Measurements from ENCODE around the gene LRRC14B.

The LRRC14B gene

GRCh38 chr5:191036-191948 lies at the start of gene LRRC14B:
LRRC14B (plus strand) TSS chr5:191495; CDS start chr5:191539, 44 bp downstream.
- DNase-seq = peak; percentile 31

DNA sequence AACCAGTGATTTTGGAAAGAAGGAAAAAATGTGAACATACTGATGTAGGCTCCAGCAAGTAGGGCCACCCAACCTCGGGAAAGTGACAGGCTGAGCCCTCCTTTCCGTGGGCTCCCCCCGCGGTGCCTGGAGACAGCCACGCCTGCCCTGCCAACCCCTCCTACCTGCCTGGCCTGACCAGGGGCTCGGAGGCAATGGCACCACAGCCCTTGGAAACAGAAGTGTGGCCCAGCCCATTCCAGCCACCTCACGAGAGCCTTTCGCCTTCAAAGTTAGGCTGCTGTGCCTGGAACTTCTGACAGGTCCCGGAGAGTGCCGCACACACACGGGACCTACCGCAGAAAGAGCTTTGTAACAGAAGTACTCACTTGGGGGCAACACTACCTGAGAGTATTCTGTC lies 49.5 kb upstream of the LRRC14B start:
- no peak for DNase-seq

GRCh38 chr5:142246-142810 lies 49.0 kb upstream of the LRRC14B start:
- DNase-seq = no peak

DNA sequence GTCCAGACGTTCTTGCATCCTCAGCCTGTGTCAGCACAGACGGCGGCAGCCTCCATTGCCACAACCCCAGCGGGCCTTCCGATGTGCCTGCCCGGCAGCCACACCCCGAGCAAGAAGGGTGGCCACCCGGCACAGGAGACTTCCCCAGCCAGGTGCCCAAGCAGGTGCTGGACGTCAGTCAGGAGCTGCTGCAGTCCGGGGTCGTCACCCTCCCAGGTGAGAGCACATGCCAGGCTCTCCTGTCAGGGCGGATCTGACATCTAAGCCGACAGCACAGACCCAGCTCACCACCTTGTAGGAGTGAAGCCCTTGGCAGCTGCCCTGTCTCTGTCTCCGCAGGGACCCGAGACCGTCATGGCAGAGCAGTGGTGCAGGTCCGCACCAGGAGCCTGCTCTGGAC lies 48.3 kb upstream of the LRRC14B start:
- no peak for DNase-seq

DNA sequence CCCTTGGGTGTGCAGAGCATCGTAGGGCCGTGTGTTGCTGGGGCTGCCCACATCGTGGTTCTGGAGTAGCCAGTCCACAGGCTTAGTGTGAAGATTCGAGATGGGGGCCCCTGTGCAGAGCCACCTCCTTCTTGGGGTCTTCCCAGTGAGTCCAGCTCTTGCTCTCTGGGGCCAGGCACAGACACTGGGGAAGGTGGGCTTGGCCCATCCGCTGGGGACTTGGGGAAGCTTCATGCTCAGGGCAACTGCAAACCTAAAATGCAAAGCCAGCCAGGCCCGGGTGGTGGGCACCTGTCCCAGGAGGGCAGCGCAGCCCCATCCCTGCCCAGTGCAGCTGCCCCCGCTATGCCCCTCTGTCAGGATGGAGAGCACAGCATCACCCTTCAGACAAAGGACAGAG lies 46.4 kb upstream of the LRRC14B start:
- DNase-seq = no peak

GRCh38 chr5:145585-146323 lies 45.5 kb upstream of the LRRC14B start:
- no peak for DNase-seq

DNA sequence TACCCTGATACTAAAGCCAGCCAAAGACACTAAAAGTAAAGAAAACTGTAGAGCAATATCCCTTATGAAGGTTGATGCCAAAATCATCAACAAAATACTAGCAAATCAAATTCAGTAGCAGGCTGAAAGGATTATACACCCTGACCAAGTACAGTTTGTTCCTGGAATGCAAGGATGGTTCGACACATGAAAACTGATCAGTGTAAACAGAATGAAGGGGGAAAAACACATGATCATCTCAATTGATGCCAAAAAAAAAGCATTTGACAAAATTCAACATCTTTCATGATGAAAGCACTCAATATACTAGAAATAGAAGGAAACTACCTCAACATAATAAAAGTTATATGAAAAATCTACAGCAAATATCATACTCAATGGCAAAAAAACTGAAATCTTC lies 43.5 kb upstream of the LRRC14B start:
- no peak for DNase-seq

DNA sequence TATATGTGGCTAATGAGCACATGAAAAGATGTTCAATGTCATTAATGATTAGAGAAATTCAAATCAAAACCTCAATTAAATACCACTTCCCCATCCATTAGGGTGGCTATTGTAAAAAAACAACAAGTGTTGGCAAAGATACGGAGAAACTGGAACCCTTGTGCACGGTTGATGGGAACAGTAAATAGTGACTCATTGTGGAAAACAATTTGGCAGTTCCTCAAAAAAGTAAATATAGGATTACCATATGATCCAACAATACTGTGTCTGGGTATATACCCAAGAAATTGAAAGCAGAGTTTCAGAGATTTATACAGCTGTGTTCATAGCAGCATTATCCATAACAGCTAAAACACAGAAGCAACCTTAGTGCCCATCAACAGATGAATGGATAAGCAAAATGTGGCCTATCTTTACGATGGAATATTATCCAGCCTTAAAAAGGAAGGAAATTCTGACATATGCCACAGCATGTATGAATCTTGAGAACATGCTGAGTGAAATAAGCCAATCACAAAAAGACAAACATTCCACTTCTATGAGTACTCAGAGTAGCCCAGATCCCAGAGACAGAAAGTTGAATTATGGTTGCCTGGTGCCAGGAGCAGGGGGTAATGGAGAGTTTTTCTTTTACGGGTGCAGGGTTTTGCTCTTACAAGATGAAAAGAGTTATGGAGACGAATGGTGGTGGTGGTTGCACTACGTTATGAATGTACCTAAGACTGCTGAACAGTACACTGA lies 41.4 kb upstream of the LRRC14B start:
- peak; percentile 32 for DNase-seq

GRCh38 chr5:150746-151145 lies 40.5 kb upstream of the LRRC14B start:
- no peak for DNase-seq

DNA sequence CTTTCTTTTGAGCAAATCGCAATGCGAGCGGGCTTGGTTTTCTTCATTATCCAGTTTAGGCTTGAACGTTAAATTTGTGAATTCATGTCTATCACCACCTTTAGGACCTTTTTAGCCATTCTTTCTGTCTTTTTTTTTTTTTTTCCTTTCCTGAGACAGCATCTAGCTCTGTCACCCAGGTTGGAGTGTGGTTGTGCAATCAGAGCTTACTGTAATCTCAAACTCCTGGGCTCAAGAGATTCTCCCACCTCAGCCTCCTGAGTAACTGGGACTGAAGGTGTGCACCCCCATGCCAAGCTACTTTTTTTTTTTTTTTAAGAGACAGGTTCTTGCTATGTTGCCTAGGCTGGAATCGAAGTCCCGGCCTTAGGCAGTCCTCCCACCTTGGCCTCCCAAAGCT lies 39.2 kb upstream of the LRRC14B start:
- DNase-seq = no peak

GRCh38 chr5:153256-153655 lies 38.0 kb upstream of the LRRC14B start:
- DNase-seq = no peak

DNA sequence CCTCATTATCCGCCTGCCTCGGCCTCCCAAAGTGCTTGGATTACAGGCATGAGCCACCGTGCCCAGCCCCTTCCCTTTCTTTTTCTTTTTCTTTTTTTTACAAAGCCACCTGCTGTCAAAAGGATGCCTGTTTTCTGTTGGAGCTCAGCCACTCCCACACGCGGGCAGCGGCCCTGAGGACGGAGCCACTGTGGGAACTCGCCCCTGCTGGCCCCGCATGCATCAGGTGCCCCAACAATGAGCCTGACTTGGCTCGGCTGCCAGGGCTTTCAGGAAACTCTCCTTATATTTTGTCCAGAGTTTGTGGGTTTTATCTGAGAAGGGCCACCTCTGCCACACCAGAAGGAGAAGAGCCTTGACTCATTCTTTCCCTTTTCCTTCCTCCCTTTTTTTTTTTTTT lies 37.1 kb upstream of the LRRC14B start:
- no peak for DNase-seq

DNA sequence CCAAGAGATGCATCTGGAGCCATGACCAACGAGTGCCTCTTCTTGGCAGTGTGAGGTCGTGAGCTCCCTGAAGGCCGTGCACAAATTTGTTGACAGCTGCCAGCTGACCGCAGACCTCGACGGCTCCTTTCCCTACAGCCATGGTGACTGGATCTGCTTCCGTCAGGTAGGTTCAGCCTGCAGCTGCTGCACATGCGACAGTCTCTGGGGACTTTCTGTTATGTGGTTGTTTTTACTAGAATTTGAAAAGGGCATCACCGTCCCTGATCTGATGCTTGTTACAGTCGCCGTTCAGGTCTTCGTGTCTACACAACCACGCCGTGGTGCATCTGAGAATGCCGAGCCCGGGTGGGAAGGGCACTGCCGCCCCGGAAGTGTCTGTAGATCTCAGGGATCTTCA lies 36.5 kb upstream of the LRRC14B start:
- no peak for DNase-seq

DNA sequence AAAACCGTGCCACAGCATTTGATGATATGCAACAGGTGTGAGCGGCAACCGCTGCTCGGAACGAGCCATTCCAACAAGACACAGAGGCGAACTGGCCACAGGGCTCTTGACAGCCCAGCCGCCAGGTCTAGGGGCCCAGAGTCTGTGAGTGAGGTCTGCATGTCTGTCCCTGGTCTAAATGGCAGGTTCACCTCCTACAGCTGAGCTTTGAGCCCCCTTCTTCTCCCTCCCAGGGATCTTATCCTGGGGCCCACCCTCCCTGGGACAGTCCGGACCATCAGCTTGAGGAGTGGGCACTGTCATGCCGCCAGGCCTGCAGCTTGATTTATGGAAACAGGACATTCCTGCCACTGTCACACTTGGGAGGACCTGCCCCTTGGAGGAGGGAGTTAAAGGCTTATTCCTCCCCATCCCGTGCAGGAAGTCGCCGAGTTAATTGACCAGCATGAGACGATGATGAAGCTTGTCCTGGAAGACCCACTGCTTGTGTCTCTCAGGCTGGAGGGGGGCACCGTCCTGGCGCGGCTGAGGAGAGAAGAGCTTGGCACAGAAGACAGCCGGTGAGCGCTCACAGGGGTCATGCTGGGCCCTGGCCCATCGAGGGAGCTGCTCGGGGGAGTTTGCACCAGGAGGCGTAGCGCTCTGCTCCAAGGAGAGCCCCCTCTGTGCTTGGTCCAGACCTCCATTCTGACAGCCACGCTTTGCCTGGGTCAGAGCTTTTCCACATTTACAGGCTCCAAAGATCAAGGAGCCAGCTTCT lies 35.5 kb upstream of the LRRC14B start:
- DNase-seq = no peak

DNA sequence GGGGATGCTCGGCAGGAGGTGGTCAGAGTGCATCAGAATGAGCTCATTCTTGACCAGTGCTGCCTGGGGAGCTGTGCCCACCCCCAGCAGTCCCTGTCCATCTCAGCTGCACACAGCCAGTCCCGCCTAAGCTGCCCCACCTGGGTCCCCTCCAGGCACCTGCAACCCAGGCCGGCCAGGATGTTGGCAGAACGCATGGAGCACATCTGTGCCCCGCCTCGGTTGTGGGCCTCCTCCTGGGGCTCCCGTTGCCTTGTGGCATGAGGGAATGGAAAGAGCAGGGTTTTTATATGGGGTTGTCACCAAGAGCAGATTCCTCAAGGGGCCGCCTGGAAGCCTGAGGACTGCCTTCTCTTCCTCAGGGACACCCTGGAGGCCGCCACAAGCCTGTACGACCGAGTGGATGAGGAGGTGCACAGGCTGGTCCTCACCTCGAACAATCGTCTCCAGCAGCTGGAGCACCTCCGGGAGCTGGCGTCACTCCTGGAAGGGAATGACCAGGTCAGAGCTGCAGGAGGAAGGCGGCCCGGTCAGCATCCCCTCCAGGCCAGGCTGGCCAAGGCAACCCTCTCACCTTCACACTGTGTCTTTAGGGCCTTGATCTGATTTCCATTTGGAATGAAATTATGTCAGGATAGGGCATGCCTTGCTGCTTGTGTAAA lies 34.8 kb upstream of the LRRC14B start:
- no peak for DNase-seq

GRCh38 chr5:157126-157715 lies 34.1 kb upstream of the LRRC14B start:
- no peak for DNase-seq

DNA sequence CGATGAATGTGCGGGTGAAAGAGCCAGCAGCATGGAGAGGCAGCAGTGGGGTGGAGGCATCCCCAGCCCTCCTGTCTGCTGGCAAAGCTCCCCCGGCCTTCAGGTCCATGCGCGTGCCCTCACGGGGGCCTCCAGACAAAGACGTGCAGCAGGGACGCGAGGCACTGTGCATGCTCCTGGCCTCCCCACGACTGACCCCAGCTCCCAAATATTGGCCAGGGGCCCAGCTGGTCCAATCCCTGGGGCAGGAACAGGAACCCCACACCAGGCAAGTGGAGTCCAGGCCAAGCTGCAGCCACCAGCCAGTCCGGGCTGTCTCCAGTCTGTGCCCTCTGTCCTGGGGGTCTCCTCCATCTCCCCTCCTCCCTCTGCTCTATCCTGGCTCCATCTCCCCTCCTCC lies 33.5 kb upstream of the LRRC14B start:
- DNase-seq = no peak

DNA sequence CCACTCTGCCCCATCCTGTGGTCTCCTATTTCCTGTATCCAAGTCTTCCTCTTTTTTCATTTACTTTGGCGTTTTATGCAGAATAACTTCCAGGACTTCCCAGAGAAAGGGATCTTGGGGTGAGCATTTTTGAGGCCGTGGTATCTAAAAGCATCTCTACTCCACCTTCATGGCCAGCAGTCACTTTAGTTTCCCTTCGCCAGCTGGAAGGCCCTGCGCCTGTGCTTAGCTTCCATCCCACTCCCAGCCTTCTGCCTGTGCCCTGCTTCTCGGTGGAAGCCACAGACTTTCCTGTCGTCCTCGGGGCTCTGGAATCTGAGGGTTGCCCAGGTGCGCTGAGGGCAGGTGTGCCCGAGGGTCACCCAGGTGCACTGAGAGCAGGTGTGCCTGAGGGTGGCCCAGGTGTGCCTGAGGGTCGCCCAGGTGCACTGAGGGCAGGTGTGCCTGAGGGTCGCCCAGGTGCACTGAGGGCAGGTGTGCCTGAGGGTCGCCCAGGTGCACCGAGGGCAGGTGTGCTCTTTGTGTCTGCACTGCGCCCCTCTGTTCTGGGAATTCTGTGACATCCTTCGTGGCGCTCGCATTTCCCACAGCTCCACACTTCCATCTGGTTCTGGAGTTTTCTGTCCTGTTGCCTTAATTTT lies 32.4 kb upstream of the LRRC14B start:
- DNase-seq = no peak

DNA sequence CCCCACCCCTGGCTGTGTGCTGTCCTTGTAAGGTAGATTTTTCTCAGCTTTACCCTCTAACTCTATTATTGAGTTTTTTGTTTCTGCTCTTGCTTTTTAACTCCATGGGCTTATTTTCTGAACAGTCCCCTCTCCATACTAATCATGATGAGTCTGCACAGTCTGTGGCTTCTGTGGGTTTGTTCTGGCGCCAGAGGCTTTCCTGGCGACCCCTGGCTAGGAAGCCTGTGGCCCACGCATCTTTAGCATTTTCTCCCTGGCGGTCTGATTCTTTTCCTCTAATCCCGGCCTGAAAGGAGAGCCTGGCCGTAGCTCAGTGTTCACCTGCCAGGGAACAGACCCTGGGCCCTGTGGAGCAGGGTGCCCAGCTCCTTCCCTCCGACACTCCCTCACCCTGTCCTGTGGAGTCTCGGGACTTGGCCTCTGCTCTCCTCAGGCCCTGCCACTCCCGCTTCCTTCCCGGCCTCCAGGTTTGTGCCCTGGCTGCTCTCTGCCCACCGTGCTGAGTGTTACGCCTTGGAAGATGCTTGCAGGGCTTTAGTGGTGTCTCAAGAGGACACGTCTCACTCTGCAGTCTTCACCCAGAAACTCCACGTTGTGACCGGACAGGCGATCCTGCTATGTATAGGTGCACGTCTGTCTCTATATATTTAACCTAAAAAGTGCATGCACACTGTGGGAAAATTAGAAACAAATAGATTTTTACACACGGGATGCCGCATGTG lies 31.7 kb upstream of the LRRC14B start:
- DNase-seq = no peak

DNA sequence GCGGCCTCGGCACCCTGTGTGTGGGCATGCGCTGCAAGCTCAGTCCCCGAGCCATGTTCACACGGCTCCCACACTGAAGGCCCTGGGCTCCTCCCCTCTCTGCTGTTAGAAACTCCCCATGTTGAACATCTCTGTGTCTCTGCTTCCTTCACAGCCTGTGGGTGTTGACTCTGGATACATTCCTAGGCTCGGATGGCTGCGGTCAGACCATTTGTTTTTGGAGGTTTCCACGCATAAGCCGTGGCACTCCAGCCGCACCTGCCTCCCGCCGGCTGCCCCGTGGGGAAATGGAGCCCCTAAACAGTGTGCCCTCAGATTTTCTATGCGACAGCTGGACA lies 31.2 kb upstream of the LRRC14B start:
- no peak for DNase-seq
